HepG2 (cell line): ENCODE data around the gene ST6GALNAC4. TPM values are rescaled to one million over a fixed set of nuclear protein-coding genes. Genes with fewer than 3 reads are reported as not detected.

Experiments
- GPN1 ChIP-seq: sonication (generic); formaldehyde crosslinking; IDR thresholded peaks from 2 replicates; pipeline ENCODE4 v1.5.1; 2020; ENCODE audit warnings: missing genetic modification reagents, borderline replicate concordance
- HCFC1 ChIP-seq: fragments of 150-350 bp; IDR thresholded peaks from 2 replicates; pipeline ENCODE4 v1.6.1; 2014; ENCODE audit warnings: low read depth, low read length
- HNRNPUL1 ChIP-seq: fragments of 200-400 bp; formaldehyde crosslinking; IDR thresholded peaks from 2 replicates; pipeline ENCODE4 v1.6.1; 2017; ENCODE audit warnings: low read depth, mild to moderate bottlenecking, low read length, moderate library complexity
- HOXA3 ChIP-seq: sonication (generic); formaldehyde crosslinking; IDR thresholded peaks from 2 replicates; pipeline ENCODE4 v1.5.0; 2020; ENCODE audit warnings: missing genetic modification reagents
- REL ChIP-seq: sonication (generic); formaldehyde crosslinking; conservative IDR thresholded peaks from 2 replicates; pipeline ENCODE4 v1.8.0; 2022; ENCODE audit warnings: mild to moderate bottlenecking, missing genetic modification reagents, moderate library complexity
- SATB2 ChIP-seq: sonication (generic); formaldehyde crosslinking; IDR thresholded peaks from 2 replicates; pipeline ENCODE4 v1.5.0; 2020; ENCODE audit warnings: missing genetic modification reagents
- SOX13 ChIP-seq, 3 experiments: fragments of 450-650 bp in 1 of 3; sonication (generic) in 1 of 3; formaldehyde crosslinking in 1 of 3; IDR thresholded peaks in 2 of 3; conservative IDR thresholded peaks in 1 of 3; 2 replicates each; pipeline versions ENCODE4 v1.5.0 to v1.6.1; 2016 to 2020; ENCODE audit warnings: antibody characterized with exemption in 1 of 3, mild to moderate bottlenecking in 1 of 3, missing compliant biosample characterization in 1 of 3, missing genetic modification reagents in 1 of 3, moderate library complexity in 1 of 3
- STAT5B ChIP-seq: sonication (generic); formaldehyde crosslinking; IDR thresholded peaks from 2 replicates; pipeline ENCODE4 v1.4.0; 2020; ENCODE audit warnings: missing genetic modification reagents
- ZEB1 ChIP-seq: IDR thresholded peaks from 2 replicates; pipeline ENCODE4 v1.6.1; 2012; ENCODE audit warnings: mild to moderate bottlenecking, low read depth, inconsistent platforms; ENCODE audit not compliant: insufficient replicate concordance
- ZFY ChIP-seq: sonication (generic); formaldehyde crosslinking; IDR thresholded peaks from 2 replicates; pipeline ENCODE4 v1.4.0; 2020; ENCODE audit warnings: missing genetic modification reagents
- ZNF180 ChIP-seq: sonication (generic); formaldehyde crosslinking; IDR thresholded peaks from 2 replicates; pipeline ENCODE4 v1.4.0; 2020; ENCODE audit warnings: low read depth, missing genetic modification reagents, borderline replicate concordance
- ZNF282 ChIP-seq: fragments of 450-650 bp; IDR thresholded peaks from 2 replicates; pipeline ENCODE4 v1.6.1; 2018; ENCODE audit not compliant: partially characterized antibody
- ZNF430 ChIP-seq: sonication (generic); formaldehyde crosslinking; IDR thresholded peaks from 2 replicates; pipeline ENCODE4 v1.9.0; 2021; ENCODE audit warnings: mild to moderate bottlenecking, missing genetic modification reagents
- ZNF607 ChIP-seq: sonication (generic); formaldehyde crosslinking; IDR thresholded peaks from 2 replicates; pipeline ENCODE4 v1.5.1; 2020; ENCODE audit warnings: missing genetic modification reagents, mild to moderate bottlenecking, borderline replicate concordance
- ZNF614 ChIP-seq: IDR thresholded peaks from 2 replicates; pipeline ENCODE4 v1.6.1; 2018; ENCODE audit warnings: missing biosample characterization, missing genetic modification reagents, inconsistent platforms, borderline replicate concordance
- ZNF644 ChIP-seq: IDR thresholded peaks from 2 replicates; pipeline ENCODE4 v1.6.1; 2016; ENCODE audit warnings: low read depth
- ZNF672 ChIP-seq: sonication (generic); formaldehyde crosslinking; IDR thresholded peaks from 2 replicates; pipeline ENCODE4 v1.8.1; 2022; ENCODE audit warnings: missing genetic modification reagents
- polyA plus RNA-seq, 8 experiments: library from polyadenylated mRNA; depleted of rRNA in 3 of 8; stranded (reverse) in 7 of 8; unstranded in 1 of 8; fragments of >200 nt; fragmentation: Illumina TruSeq in 4 of 8; extraction: Trizol in 4 of 8; gene quantifications; 2 replicates each; pipeline versions ENCODE4 v1.2.1 to v1.2.3, GENCODE V29; 2011 to 2016; ENCODE audit warnings: low read depth in 4 of 8, missing spikeins in 1 of 8, mixed read lengths in 1 of 8; ENCODE audit not compliant: insufficient read depth in 1 of 8
- total RNA-seq, 5 experiments: library from RNA; depleted of rRNA; stranded (reverse); fragments of >200 nt; fragmentation: Illumina TruSeq; extraction: Trizol; gene quantifications; 2 replicates each; pipeline ENCODE4 v1.2.3, GENCODE V29; 2016; ENCODE audit warnings: low read depth in 1 of 5
- TF ChIP-seq, protein P1 (sequence below): sonication (generic); formaldehyde crosslinking; IDR thresholded peaks from 2 replicates; pipeline ENCODE4 v1.8.0; 2022; ENCODE audit warnings: missing genetic modification reagents, mild to moderate bottlenecking, moderate library complexity, borderline replicate concordance
- TF ChIP-seq, protein P2 (sequence below): sonication (generic); formaldehyde crosslinking; conservative IDR thresholded peaks from 2 replicates; pipeline ENCODE4 v1.4.0; 2020; ENCODE audit warnings: missing genetic modification reagents
- TF ChIP-seq, protein P3 (sequence below): sonication (generic); formaldehyde crosslinking; IDR thresholded peaks from 2 replicates; pipeline ENCODE4 v1.4.0; 2020; ENCODE audit warnings: missing genetic modification reagents
- TF ChIP-seq, protein P4 (sequence below): sonication (generic); formaldehyde crosslinking; IDR thresholded peaks from 2 replicates; pipeline ENCODE4 v1.9.0; 2021; ENCODE audit warnings: missing genetic modification reagents, borderline replicate concordance

Gene ST6GALNAC4
- total and polyA plus RNA-seq, 2 of the 13 experiments (the other 11 are each of a cell fraction or from before 2014, with no cell fraction given), result 18.8 to 27.7 TPM

DNA sequence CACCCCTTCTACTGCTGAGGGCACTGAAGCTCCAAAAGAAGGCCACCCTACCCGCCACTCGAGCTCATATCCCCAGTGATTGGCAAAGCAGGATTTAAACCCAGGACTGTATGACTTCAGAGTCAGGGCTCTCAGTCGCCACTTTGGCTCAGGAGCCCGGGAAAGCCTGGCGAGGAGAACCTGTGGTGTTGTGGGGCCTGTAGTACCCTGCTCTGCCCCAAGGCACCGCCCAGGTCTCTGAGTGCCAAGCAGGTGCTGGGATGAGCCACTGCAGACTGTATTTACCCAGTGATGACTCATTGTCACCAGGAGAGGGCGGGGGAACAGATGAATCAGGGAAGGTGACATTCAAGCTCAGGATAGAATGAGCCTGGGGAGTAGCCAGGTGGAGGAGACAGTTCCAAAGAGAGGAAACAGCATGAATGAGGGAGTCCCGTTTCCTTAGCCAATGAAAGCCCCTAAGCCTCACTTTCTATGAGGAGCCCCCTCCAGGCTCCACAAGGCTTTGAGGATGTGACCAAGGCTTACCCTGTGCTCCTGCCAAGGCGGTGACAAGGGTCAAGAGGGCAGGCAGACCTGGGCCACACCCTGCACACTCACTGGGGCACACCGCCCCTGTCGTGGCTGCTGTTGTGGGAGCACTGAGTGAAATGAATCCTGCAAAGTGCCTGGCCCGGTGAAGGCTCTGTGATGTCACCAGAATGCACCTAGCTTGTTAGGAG, 38.6 kb upstream of the ST6GALNAC4 start (continued):
- TF ChIP-seq, protein P1, sequence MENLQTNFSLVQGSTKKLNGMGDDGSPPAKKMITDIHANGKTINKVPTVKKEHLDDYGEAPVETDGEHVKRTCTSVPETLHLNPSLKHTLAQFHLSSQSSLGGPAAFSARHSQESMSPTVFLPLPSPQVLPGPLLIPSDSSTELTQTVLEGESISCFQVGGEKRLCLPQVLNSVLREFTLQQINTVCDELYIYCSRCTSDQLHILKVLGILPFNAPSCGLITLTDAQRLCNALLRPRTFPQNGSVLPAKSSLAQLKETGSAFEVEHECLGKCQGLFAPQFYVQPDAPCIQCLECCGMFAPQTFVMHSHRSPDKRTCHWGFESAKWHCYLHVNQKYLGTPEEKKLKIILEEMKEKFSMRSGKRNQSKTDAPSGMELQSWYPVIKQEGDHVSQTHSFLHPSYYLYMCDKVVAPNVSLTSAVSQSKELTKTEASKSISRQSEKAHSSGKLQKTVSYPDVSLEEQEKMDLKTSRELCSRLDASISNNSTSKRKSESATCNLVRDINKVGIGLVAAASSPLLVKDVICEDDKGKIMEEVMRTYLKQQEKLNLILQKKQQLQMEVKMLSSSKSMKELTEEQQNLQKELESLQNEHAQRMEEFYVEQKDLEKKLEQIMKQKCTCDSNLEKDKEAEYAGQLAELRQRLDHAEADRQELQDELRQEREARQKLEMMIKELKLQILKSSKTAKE, result no peak; the same call in 1 of the 2 replicates
- no peak for TF ChIP-seq ZNF607 (CRISPR knock-in tag)
- TF ChIP-seq, protein P2, sequence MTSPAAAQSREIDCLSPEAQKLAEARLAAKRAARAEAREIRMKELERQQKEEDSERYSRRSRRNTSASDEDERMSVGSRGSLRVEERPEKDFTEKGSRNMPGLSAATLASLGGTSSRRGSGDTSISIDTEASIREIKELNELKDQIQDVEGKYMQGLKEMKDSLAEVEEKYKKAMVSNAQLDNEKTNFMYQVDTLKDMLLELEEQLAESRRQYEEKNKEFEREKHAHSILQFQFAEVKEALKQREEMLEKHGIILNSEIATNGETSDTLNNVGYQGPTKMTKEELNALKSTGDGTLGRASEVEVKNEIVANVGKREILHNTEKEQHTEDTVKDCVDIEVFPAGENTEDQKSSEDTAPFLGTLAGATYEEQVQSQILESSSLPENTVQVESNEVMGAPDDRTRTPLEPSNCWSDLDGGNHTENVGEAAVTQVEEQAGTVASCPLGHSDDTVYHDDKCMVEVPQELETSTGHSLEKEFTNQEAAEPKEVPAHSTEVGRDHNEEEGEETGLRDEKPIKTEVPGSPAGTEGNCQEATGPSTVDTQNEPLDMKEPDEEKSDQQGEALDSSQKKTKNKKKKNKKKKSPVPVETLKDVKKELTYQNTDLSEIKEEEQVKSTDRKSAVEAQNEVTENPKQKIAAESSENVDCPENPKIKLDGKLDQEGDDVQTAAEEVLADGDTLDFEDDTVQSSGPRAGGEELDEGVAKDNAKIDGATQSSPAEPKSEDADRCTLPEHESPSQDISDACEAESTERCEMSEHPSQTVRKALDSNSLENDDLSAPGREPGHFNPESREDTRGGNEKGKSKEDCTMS (CRISPR knock-in tag), result no peak
- TF ChIP-seq ZNF180 (CRISPR knock-in tag), result no peak
- no peak for TF ChIP-seq ZEB1
- TF ChIP-seq, protein P3, sequence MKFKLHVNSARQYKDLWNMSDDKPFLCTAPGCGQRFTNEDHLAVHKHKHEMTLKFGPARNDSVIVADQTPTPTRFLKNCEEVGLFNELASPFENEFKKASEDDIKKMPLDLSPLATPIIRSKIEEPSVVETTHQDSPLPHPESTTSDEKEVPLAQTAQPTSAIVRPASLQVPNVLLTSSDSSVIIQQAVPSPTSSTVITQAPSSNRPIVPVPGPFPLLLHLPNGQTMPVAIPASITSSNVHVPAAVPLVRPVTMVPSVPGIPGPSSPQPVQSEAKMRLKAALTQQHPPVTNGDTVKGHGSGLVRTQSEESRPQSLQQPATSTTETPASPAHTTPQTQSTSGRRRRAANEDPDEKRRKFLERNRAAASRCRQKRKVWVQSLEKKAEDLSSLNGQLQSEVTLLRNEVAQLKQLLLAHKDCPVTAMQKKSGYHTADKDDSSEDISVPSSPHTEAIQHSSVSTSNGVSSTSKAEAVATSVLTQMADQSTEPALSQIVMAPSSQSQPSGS (CRISPR knock-in tag), result peak; percentile 70; the same call in 1 of the 2 replicates
- TF ChIP-seq HOXA3 (CRISPR knock-in tag), result no peak; the same call in 1 of the 2 replicates
- no peak for TF ChIP-seq ZNF644 (CRISPR knock-in tag)
- no peak for TF ChIP-seq ZNF672 (CRISPR knock-in tag)
- TF ChIP-seq HNRNPUL1, result no peak
- peak; percentile 67; the same call in 1 of the 2 replicates for TF ChIP-seq ZNF614 (CRISPR knock-in tag)
- TF ChIP-seq STAT5B (CRISPR knock-in tag), result no peak
- TF ChIP-seq ZNF430 (CRISPR knock-in tag), result no peak
- TF ChIP-seq, protein P4, sequence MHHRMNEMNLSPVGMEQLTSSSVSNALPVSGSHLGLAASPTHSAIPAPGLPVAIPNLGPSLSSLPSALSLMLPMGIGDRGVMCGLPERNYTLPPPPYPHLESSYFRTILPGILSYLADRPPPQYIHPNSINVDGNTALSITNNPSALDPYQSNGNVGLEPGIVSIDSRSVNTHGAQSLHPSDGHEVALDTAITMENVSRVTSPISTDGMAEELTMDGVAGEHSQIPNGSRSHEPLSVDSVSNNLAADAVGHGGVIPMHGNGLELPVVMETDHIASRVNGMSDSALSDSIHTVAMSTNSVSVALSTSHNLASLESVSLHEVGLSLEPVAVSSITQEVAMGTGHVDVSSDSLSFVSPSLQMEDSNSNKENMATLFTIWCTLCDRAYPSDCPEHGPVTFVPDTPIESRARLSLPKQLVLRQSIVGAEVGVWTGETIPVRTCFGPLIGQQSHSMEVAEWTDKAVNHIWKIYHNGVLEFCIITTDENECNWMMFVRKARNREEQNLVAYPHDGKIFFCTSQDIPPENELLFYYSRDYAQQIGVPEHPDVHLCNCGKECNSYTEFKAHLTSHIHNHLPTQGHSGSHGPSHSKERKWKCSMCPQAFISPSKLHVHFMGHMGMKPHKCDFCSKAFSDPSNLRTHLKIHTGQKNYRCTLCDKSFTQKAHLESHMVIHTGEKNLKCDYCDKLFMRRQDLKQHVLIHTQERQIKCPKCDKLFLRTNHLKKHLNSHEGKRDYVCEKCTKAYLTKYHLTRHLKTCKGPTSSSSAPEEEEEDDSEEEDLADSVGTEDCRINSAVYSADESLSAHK, result no peak
- TF ChIP-seq SOX13 (IDR thresholded peaks at IDR 0.05), result no peak
- peak in 1 of 2 experiments; percentile 79; a peak in 2 of 4 replicates for TF ChIP-seq SOX13 (CRISPR knock-in tag; conservative IDR thresholded peaks at IDR 0.05 in 1 of 2, IDR thresholded peaks at IDR 0.05 in 1 of 2)
- TF ChIP-seq GPN1, result no peak
- TF ChIP-seq HCFC1, result no peak
- peak; percentile 25; the same call in 1 of the 2 replicates for TF ChIP-seq ZFY (CRISPR knock-in tag)
- no peak for TF ChIP-seq ZNF282
- TF ChIP-seq SATB2, result no peak
- no peak for TF ChIP-seq REL (CRISPR knock-in tag)
